Panc1 (cell line): ENCODE results near the gene SEZ6L.

Experiments
- CTCF ChIP-seq: fragments of 450-650 bp; IDR thresholded peaks from 2 replicates; pipeline ENCODE4 v1.5.1; 2017; ENCODE audit warnings: mild to moderate bottlenecking
- POLR2AphosphoS5 ChIP-seq: IDR thresholded peaks from 2 replicates; pipeline ENCODE4 v1.6.1; 2012; ENCODE audit warnings: mild to moderate bottlenecking, low read depth, low read length, moderate library complexity
- TCF7L2 ChIP-seq: IDR thresholded peaks from 2 replicates; pipeline ENCODE4 v1.6.1; 2011; ENCODE audit warnings: mild to moderate bottlenecking, low read depth, low read length, inconsistent platforms
- TF ChIP-seq, protein P1 (sequence below), 2 experiments: IDR thresholded peaks; 2 replicates each; pipeline ENCODE4 v1.6.1; 2011 to 2012; ENCODE audit warnings: low read depth in 2 of 2, control low read depth in 1 of 2, low read length in 1 of 2, mild to moderate bottlenecking in 1 of 2, moderate library complexity in 1 of 2; ENCODE audit not compliant: insufficient read depth in 1 of 2

DNA sequence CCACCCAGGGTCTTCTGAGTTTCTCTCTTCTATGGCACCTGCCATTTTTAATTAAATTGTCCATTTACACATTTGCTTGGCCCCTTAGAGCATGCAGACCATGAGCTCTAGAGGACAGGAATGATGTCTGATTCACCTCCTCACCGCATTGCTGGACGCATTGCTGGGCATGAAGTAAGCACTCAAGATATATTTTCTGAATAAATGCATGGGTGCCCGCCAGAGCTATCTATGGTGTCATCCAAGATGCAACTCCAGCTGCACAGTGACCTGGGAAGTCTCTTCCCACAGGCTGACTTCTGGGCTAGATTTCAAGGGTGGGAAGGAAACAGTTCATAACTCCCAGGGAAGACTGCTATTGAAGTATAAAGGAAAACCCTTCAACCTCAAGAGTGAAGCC lies 193.2 kb downstream of the SEZ6L start:
- TF ChIP-seq CTCF, result no peak
- TF ChIP-seq TCF7L2, result no peak
- TF ChIP-seq POLR2AphosphoS5, result no peak
- TF ChIP-seq, protein P1, sequence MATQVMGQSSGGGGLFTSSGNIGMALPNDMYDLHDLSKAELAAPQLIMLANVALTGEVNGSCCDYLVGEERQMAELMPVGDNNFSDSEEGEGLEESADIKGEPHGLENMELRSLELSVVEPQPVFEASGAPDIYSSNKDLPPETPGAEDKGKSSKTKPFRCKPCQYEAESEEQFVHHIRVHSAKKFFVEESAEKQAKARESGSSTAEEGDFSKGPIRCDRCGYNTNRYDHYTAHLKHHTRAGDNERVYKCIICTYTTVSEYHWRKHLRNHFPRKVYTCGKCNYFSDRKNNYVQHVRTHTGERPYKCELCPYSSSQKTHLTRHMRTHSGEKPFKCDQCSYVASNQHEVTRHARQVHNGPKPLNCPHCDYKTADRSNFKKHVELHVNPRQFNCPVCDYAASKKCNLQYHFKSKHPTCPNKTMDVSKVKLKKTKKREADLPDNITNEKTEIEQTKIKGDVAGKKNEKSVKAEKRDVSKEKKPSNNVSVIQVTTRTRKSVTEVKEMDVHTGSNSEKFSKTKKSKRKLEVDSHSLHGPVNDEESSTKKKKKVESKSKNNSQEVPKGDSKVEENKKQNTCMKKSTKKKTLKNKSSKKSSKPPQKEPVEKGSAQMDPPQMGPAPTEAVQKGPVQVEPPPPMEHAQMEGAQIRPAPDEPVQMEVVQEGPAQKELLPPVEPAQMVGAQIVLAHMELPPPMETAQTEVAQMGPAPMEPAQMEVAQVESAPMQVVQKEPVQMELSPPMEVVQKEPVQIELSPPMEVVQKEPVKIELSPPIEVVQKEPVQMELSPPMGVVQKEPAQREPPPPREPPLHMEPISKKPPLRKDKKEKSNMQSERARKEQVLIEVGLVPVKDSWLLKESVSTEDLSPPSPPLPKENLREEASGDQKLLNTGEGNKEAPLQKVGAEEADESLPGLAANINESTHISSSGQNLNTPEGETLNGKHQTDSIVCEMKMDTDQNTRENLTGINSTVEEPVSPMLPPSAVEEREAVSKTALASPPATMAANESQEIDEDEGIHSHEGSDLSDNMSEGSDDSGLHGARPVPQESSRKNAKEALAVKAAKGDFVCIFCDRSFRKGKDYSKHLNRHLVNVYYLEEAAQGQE (IDR thresholded peaks at IDR 0.05; ENCODE audit: insufficient read depth in 1 of 2, low read depth in 2 of 2, low read length in 1 of 2), result no peak
